ENCODE data around the gene CNNM3.

DNA sequence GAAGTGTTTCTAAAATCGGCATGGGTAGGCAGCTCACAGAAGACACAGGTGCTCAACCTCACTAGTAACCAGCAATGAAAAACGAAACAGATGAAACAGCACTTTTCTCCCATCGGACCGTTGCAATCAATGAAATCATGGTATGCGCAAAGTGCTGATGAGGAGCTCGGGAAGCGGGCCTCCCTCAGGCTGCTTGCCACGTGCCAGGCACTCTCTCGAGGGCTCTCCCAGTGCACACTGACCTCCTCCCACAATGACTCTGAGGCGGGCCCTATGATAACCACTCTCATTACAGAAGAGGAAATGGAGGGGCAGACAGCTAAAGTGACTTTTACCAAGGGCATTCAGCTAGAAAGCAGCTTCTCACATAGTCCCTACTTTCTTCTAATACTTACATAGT is 31.5 kb downstream of the CNNM3 start:
- no peak for TF ChIP-seq CTCF (conservative IDR thresholded peaks at IDR 0.05; ENCODE audit: low read length)
- no peak for TF ChIP-seq EZH2phosphoT487 (IDR thresholded peaks at IDR 0.05; ENCODE audit: borderline replicate concordance, low read depth, low read length)
